Measurements from ENCODE around the gene AZIN2. TPM values are rescaled to one million over a fixed set of nuclear protein-coding genes. Genes with fewer than 3 reads are reported as not detected.

AZIN2 gene
- total and polyA plus RNA-seq, 2 of the 8 experiments (the other 6 are each of a cell fraction or from before 2014, with no cell fraction given), result 0.22 to 0.91 TPM

GRCh38 chr1:33128781-33129180 lies 47.8 kb downstream of the AZIN2 start:
- Histone ChIP-seq H3K79me2 (ENCODE audit: control insufficient read depth in 1 of 2, insufficient read depth in 2 of 2, low read length in 2 of 2) (no peaks in the 10 kb centered on the region; a peak in 1 of 4 replicates), H3K4me3 (ENCODE audit: extremely low read depth in 1 of 4, insufficient read depth in 2 of 4, low read depth in 3 of 4, low read length in 4 of 4) (no peak overlapping the region), H3K23me2 (ENCODE audit: low read depth, low read length) (no peaks in the 10 kb centered on the region; the same call in 1 of the 2 replicates), H2BK15ac (ENCODE audit: low read length) (no peak overlapping the region), H2BK12ac (ENCODE audit: low read depth, low read length) (no peak overlapping the region), H4K8ac (ENCODE audit: extremely low read depth, insufficient read depth, low read length) (no peak overlapping the region), H4K20me1 (replicated peaks in 1 of 2; ENCODE audit: control insufficient read depth in 1 of 2, insufficient read depth in 2 of 2, low read length in 2 of 2) (no peaks in the 10 kb centered on the region), H2AK5ac (ENCODE audit: low read depth, low read length) (no peak overlapping the region), H3K4ac (replicated peaks; ENCODE audit: insufficient read length, low read depth, low read length) (no peak overlapping the region), H3K79me1 (ENCODE audit: low read depth, low read length) (no peaks in the 10 kb centered on the region), H3K14ac (ENCODE audit: insufficient read length) (no peak overlapping the region), H2BK20ac (ENCODE audit: low read length) (no peak overlapping the region), H3K4me2 (ENCODE audit: insufficient read depth in 1 of 2, low read depth in 2 of 2, low read length in 2 of 2) (peak overlapping the region in 1 of 2 experiments; percentile 1; a peak in 1 of 4 replicates), H3K23ac (ENCODE audit: insufficient read length) (no peak overlapping the region), H3K9ac (replicated peaks in 1 of 4; ENCODE audit: extremely low read depth in 1 of 4, low read depth in 3 of 4, low read length in 3 of 4) (no peak overlapping the region), H3K56ac (replicated peaks; ENCODE audit: insufficient read length, low read depth, low read length) (no peak overlapping the region), H3K27ac (ENCODE audit: low read depth, low read length) (no peak overlapping the region), H3K36me3 (ENCODE audit: control insufficient read depth in 2 of 4, insufficient read depth in 4 of 4, low read length in 3 of 4) (no peaks in the 10 kb centered on the region), H2BK5ac (ENCODE audit: low read depth, low read length) (no peak overlapping the region; the same call in 1 of the 2 replicates), H3K4me1 (replicated peaks in 1 of 4; ENCODE audit: control insufficient read depth in 3 of 4, insufficient read depth in 4 of 4, low read length in 3 of 4) (peaks cover 0 to 7% (median 2%) of the 10 kb centered on the region in 4 experiments; a peak in 6 of 7 replicates), H3K9me3 (ENCODE audit: insufficient read depth in 2 of 2, low read depth in 1 of 2, low read length in 1 of 2) (no peaks in the 10 kb centered on the region), H4K5ac (ENCODE audit: insufficient read length, low read depth, low read length) (no peak overlapping the region), H3K27me3 (replicated peaks in 1 of 4; ENCODE audit: control insufficient read depth in 3 of 4, extremely low read depth in 1 of 4, insufficient read depth in 3 of 4, low read length in 3 of 4) (peaks cover 0 to 2% (median 0%) of the 10 kb centered on the region in 4 experiments; a peak in 2 of 7 replicates), H2BK120ac (replicated peaks; ENCODE audit: low read depth, low read length) (no peak overlapping the region), H2AFZ (ENCODE audit: low read length) (no peak overlapping the region), H4K91ac (replicated peaks; ENCODE audit: insufficient read length, low read length) (no peak overlapping the region), H3K18ac (ENCODE audit: extremely low read depth, low read length) (no peak overlapping the region)
- no peak for FAIRE-seq
- ChIA-PET POLR2A (ENCODE audit: partially characterized antibody) (no interaction called here), CTCF (ENCODE audit: partially characterized antibody) (interaction anchor here (1.0 to 4.3 kb wide), 4 partner anchors 8 to 55 kb away, joined by 3 to 31 read pairs (median 8); no protein-coding TSS in a partner anchor)
- 81% methylated on average over 4 of the region's 4 CpGs; no CpG with 5 or more reads in 1 of the 2 experiments for WGBS, 2 experiments (ENCODE audit: extremely low coverage in 1 of 2, insufficient coverage in 1 of 2, insufficient read length in 1 of 2, insufficient replicate concordance in 2 of 2, low coverage in 1 of 2, low lambda C conversion rate in 2 of 2, missing lambda C conversion rate in 1 of 2)
- TF ChIP-seq, protein P1, sequence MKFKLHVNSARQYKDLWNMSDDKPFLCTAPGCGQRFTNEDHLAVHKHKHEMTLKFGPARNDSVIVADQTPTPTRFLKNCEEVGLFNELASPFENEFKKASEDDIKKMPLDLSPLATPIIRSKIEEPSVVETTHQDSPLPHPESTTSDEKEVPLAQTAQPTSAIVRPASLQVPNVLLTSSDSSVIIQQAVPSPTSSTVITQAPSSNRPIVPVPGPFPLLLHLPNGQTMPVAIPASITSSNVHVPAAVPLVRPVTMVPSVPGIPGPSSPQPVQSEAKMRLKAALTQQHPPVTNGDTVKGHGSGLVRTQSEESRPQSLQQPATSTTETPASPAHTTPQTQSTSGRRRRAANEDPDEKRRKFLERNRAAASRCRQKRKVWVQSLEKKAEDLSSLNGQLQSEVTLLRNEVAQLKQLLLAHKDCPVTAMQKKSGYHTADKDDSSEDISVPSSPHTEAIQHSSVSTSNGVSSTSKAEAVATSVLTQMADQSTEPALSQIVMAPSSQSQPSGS (IDR thresholded peaks at IDR 0.05; ENCODE audit: low read length), result no peak
- no peak for TF ChIP-seq EP300 (IDR thresholded peaks at IDR 0.05; ENCODE audit: borderline replicate concordance in 1 of 2, low read depth in 2 of 2, low read length in 2 of 2)
- DNase-seq (ENCODE audit: low read depth in 1 of 2, low spot score in 2 of 2), result peak in 1 of 2 experiments; percentile 32

Data from H1 (cell line).